Astrocyte (in vitro differentiated cells and primary cell): ENCODE results near the gene KIAA0319L. TPM values are rescaled to one million over a fixed set of nuclear protein-coding genes. Genes with fewer than 3 reads are reported as not detected.

Source experiments
- DNase-seq: peaks from one replicate; pipeline ENCODE4 v3.0.0-alpha.2; 2010; ENCODE audit warnings: low read depth
- FAIRE-seq: peaks from 2 replicates; lab custom pipeline; 2011; peaks lifted over from hg19 to GRCh38; lab: Jason Lieb, UNC
- H2AFZ ChIP-seq: 2 replicates; pipeline ENCODE4 v1.6.0; 2012; ENCODE audit warnings: low read depth, low read length, inconsistent platforms
- H3K27ac ChIP-seq: 2 replicates; pipeline ENCODE4 v1.5.1; 2011; ENCODE audit warnings: low read depth, low read length, inconsistent platforms
- H3K27me3 ChIP-seq: 2 replicates; pipeline ENCODE4 v1.6.0; 2011; ENCODE audit warnings: low read length, inconsistent platforms; ENCODE audit not compliant: insufficient read depth
- H3K36me3 ChIP-seq: 2 replicates; pipeline ENCODE4 v1.5.1; 2011; ENCODE audit warnings: low read length, inconsistent platforms; ENCODE audit not compliant: insufficient read depth
- H3K4me1 ChIP-seq: 2 replicates; pipeline ENCODE4 v1.5.1; 2011; ENCODE audit warnings: low read length, inconsistent platforms; ENCODE audit not compliant: insufficient read depth
- H3K4me2 ChIP-seq: 2 replicates; pipeline ENCODE4 v1.6.0; 2012; ENCODE audit warnings: low read length, inconsistent platforms
- H3K4me3 ChIP-seq: 2 replicates; pipeline ENCODE4 v1.5.1; 2011; ENCODE audit warnings: low read depth, mild to moderate bottlenecking, low read length, inconsistent platforms; ENCODE audit not compliant: insufficient read depth
- H3K79me2 ChIP-seq: 2 replicates; pipeline ENCODE4 v1.6.0; 2012; ENCODE audit warnings: mild to moderate bottlenecking, low read length, inconsistent platforms; ENCODE audit not compliant: insufficient read depth
- H3K9ac ChIP-seq: 2 replicates; pipeline ENCODE4 v1.6.0; 2012; ENCODE audit warnings: mild to moderate bottlenecking, low read length, inconsistent platforms
- H3K9me3 ChIP-seq: 2 replicates; pipeline ENCODE4 v1.5.1; 2012; ENCODE audit warnings: low read depth, mild to moderate bottlenecking, low read length, inconsistent platforms; ENCODE audit not compliant: insufficient read depth
- H4K20me1 ChIP-seq: 2 replicates; pipeline ENCODE4 v1.6.0; 2012; ENCODE audit warnings: low read length, inconsistent platforms; ENCODE audit not compliant: insufficient read depth
- H3K27ac Mint-ChIP-seq: one replicate; pipeline ENCODE4 v1.8.0; 2021; ENCODE audit warnings: mild to moderate bottlenecking, mixed read lengths; ENCODE audit not compliant: unreplicated experiment
- H3K27me3 Mint-ChIP-seq: one replicate; pipeline ENCODE4 v1.8.0; 2021; ENCODE audit warnings: low read depth, mixed read lengths; ENCODE audit not compliant: unreplicated experiment
- H3K36me3 Mint-ChIP-seq: one replicate; pipeline ENCODE4 v1.8.0; 2021; ENCODE audit warnings: low read depth, mixed read lengths; ENCODE audit not compliant: unreplicated experiment
- H3K4me1 Mint-ChIP-seq: one replicate; pipeline ENCODE4 v1.8.0; 2021; ENCODE audit warnings: low read depth, mixed read lengths; ENCODE audit not compliant: unreplicated experiment
- H3K4me3 Mint-ChIP-seq: one replicate; pipeline ENCODE4 v1.8.0; 2021; ENCODE audit warnings: mild to moderate bottlenecking, moderate library complexity, mixed read lengths; ENCODE audit not compliant: unreplicated experiment
- H3K9me3 Mint-ChIP-seq: one replicate; pipeline ENCODE4 v1.8.0; 2021; ENCODE audit warnings: mild to moderate bottlenecking, mixed read lengths; ENCODE audit not compliant: unreplicated experiment
- CTCF ChIP-seq: IDR thresholded peaks from 2 replicates; pipeline ENCODE4 v1.5.1; 2011; ENCODE audit warnings: low read depth, mild to moderate bottlenecking, inconsistent platforms, low read length, moderate library complexity; ENCODE audit not compliant: insufficient read depth
- EZH2 ChIP-seq: IDR thresholded peaks from 2 replicates; pipeline ENCODE4 v1.6.1; 2012; ENCODE audit warnings: mild to moderate bottlenecking, low read length, inconsistent platforms; ENCODE audit not compliant: insufficient read depth
- total RNA-seq: library from RNA; stranded (reverse); gene quantifications from 2 replicates; pipeline ENCODE4 v1.2.1, GENCODE V29; 2021

The KIAA0319L gene
- total RNA-seq, 1 donor from 2014 or later = 42.5 TPM

GRCh38 chr1:35463232-35463631 lies 94.0 kb downstream of the KIAA0319L start:
- no peak for DNase-seq
- Mint-ChIP-seq H3K4me1 (no peaks in the 10 kb centered on the region), H3K9me3 (peaks cover 14% of the 10 kb centered on the region), H3K27ac (no peak overlapping the region), H3K36me3 (peaks cover 47% of the 10 kb centered on the region), H3K27me3 (no peaks in the 10 kb centered on the region), H3K4me3 (no peak overlapping the region)
- no peak overlapping the region for H3K4me3 ChIP-seq
- no peaks in the 10 kb centered on the region for H4K20me1 ChIP-seq
- H3K4me2 ChIP-seq = no peak overlapping the region
- no peak overlapping the region for H3K27ac ChIP-seq
- H3K79me2 ChIP-seq = no peaks in the 10 kb centered on the region
- H3K4me1 ChIP-seq = no peaks in the 10 kb centered on the region
- H2AFZ ChIP-seq = no peak overlapping the region
- FAIRE-seq = no peak
- no peaks in the 10 kb centered on the region for H3K27me3 ChIP-seq
- H3K9ac ChIP-seq = no peak overlapping the region
- peaks cover 17% of the 10 kb centered on the region for H3K36me3 ChIP-seq
- no peaks in the 10 kb centered on the region for H3K9me3 ChIP-seq
- no peak for TF ChIP-seq EZH2
- no peak for TF ChIP-seq CTCF

DNA sequence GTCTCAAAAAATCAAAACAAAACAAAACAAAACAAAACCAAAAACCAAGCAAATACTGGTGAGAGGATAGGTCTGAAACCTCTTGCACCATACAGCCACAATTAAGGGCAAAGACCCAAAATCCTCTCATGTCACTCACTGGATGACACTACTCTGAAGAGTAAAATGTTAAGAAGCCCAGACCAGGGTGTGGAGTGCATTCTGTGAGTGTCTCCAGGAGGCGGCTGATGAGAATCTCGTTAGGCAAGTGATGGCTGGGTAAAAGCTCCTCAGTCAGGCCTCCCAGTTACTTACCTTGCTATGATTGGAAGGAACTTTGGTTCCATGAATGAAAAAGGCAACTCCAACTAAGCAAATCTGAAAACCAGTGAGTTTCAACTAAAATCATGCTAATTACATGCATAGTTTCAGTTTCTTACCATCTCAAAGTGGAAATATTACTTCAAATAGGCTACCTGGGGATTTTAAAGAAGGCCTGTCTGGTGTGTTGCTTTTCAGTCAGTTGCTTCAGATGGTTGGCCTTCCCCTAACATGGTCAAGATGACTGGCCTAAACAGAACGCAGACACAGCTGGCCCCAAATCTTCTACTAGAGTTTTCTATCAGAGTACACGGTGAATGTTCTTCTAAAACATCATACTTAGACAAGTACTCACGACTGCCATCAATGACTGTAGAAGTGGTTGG lies 95.1 kb downstream of the KIAA0319L start:
- no peaks in the 10 kb centered on the region for H3K4me1 ChIP-seq
- H3K4me3 ChIP-seq = no peak overlapping the region
- H3K36me3 ChIP-seq = peaks cover 17% of the 10 kb centered on the region
- no peak overlapping the region for H3K4me2 ChIP-seq
- TF ChIP-seq CTCF (no peak), EZH2 (no peak)
- H3K27me3 ChIP-seq = no peaks in the 10 kb centered on the region
- H4K20me1 ChIP-seq = no peaks in the 10 kb centered on the region
- Mint-ChIP-seq H3K4me1 (no peaks in the 10 kb centered on the region), H3K36me3 (peaks cover 47% of the 10 kb centered on the region), H3K27me3 (no peaks in the 10 kb centered on the region), H3K9me3 (peaks cover 14% of the 10 kb centered on the region), H3K4me3 (no peak overlapping the region), H3K27ac (no peak overlapping the region)
- no peaks in the 10 kb centered on the region for H3K79me2 ChIP-seq
- no peak for DNase-seq
- no peak for FAIRE-seq
- no peak overlapping the region for H2AFZ ChIP-seq
- H3K27ac ChIP-seq = no peak overlapping the region
- no peaks in the 10 kb centered on the region for H3K9me3 ChIP-seq
- no peak overlapping the region for H3K9ac ChIP-seq

DNA sequence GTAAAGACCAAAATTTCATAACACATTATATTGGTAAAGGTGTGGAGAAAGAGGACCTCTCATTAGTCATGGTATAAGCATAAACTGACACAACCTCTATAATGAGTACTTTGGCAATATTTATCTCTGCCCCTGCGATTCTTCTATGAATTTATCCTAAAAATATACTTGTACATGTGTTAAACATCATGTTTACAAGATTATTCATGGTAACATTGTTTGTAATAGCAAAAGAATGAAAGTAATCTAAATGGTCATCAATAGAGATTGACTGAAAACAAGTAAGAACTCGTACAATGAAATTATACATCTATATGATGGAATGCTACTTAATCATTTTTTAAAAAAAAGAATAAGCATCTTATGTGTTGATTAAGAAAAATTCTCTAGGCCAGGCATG lies 96.4 kb downstream of the KIAA0319L start:
- Histone ChIP-seq H3K79me2 (no peaks in the 10 kb centered on the region), H3K9me3 (no peaks in the 10 kb centered on the region), H3K4me2 (no peak overlapping the region), H3K27me3 (no peaks in the 10 kb centered on the region), H3K27ac (no peak overlapping the region), H4K20me1 (no peaks in the 10 kb centered on the region), H2AFZ (no peak overlapping the region), H3K9ac (no peak overlapping the region), H3K4me3 (no peak overlapping the region), H3K36me3 (peaks cover 10% of the 10 kb centered on the region), H3K4me1 (no peaks in the 10 kb centered on the region)
- no peaks in the 10 kb centered on the region for H3K4me1 Mint-ChIP-seq
- peaks cover 12% of the 10 kb centered on the region for H3K9me3 Mint-ChIP-seq
- DNase-seq (no peak), FAIRE-seq (no peak)
- no peak overlapping the region for H3K27ac Mint-ChIP-seq
- TF ChIP-seq CTCF (no peak), EZH2 (no peak)
- no peak overlapping the region for H3K4me3 Mint-ChIP-seq
- H3K27me3 Mint-ChIP-seq = no peaks in the 10 kb centered on the region
- peaks cover 42% of the 10 kb centered on the region for H3K36me3 Mint-ChIP-seq
